Stimulated activated CD4-positive, alpha-beta T cell treated with anti-CD3 and anti-CD28 coated beads, TNF-alpha, amount 100 ng/mL, for 4 hours (primary cell): ENCODE results near the gene DCC.

ENCODE experiments used
- DNase-seq, 3 experiments: peaks; one replicate each; pipeline ENCODE4 v3.0.0-alpha.2; 2020; ENCODE audit warnings: low read depth in 3 of 3

Gene DCC

GRCh38 chr18:53038608-53039007 is 698.6 kb downstream of the DCC start:
- DNase-seq: no peak

- no peak for DNase-seq
These were observed 700.3 kb downstream of the DCC start for GRCh38 chr18:53040286-53040685.

GRCh38 chr18:53056064-53056463 is 716.1 kb downstream of the DCC start:
- DNase-seq: no peak

- no peak for DNase-seq
These were observed 730.8 kb downstream of the DCC start for GRCh38 chr18:53070788-53071187.

GRCh38 chr18:53080687-53081086 is 740.7 kb downstream of the DCC start:
- no peak for DNase-seq

GRCh38 chr18:53093636-53094035 is 753.6 kb downstream of the DCC start:
- no peak for DNase-seq

GRCh38 chr18:53101536-53102105 is 761.6 kb downstream of the DCC start:
- no peak for DNase-seq

- DNase-seq: no peak
These were observed 774.4 kb downstream of the DCC start for GRCh38 chr18:53114441-53114840.

GRCh38 chr18:53115876-53116585 is 776.0 kb downstream of the DCC start:
- DNase-seq: no peak

GRCh38 chr18:53117851-53118250 is 777.9 kb downstream of the DCC start:
- DNase-seq: no peak

- no peak for DNase-seq
These were observed 786.2 kb downstream of the DCC start for GRCh38 chr18:53126210-53126609.

- no peak for DNase-seq
These were observed 791.0 kb downstream of the DCC start for GRCh38 chr18:53131001-53131400.

- DNase-seq: no peak
These were observed 794.7 kb downstream of the DCC start for GRCh38 chr18:53134711-53135110.

GRCh38 chr18:53135654-53136053 is 795.7 kb downstream of the DCC start:
- no peak for DNase-seq

GRCh38 chr18:53139746-53140500 is 799.9 kb downstream of the DCC start:
- DNase-seq: no peak

- DNase-seq: no peak
These were observed 802.0 kb downstream of the DCC start for GRCh38 chr18:53142005-53142404.

- DNase-seq: no peak
These were observed 807.5 kb downstream of the DCC start for GRCh38 chr18:53147472-53147871.

GRCh38 chr18:53148123-53148522 is 808.1 kb downstream of the DCC start:
- DNase-seq: no peak

- no peak for DNase-seq
These were observed 812.5 kb downstream of the DCC start for GRCh38 chr18:53152476-53152875.

GRCh38 chr18:53153281-53153680 is 813.3 kb downstream of the DCC start:
- no peak for DNase-seq

GRCh38 chr18:53153800-53154199 is 813.8 kb downstream of the DCC start:
- no peak for DNase-seq

- no peak for DNase-seq
These were observed 825.8 kb downstream of the DCC start for GRCh38 chr18:53165770-53166169.

GRCh38 chr18:53169346-53169745 is 829.3 kb downstream of the DCC start:
- DNase-seq: no peak
